DND-41 (cell line): ENCODE measurements around the gene CPED1.

ENCODE experiments used
- CTCF ChIP-seq: IDR thresholded peaks from 2 replicates; pipeline ENCODE4 v1.5.1; 2012; ENCODE audit warnings: borderline replicate concordance, low read length, moderate library complexity, mild to moderate bottlenecking; ENCODE audit not compliant: poor library complexity, severe bottlenecking; ENCODE audit errors: extremely low read depth
- EZH2 ChIP-seq: IDR thresholded peaks from 3 replicates; pipeline ENCODE4 v1.6.1; 2012; ENCODE audit warnings: borderline replicate concordance, low read depth, mild to moderate bottlenecking, moderate library complexity, low read length, inconsistent platforms; ENCODE audit not compliant: severe bottlenecking

- TF ChIP-seq CTCF = no peak
- TF ChIP-seq EZH2 = no peak
Observed at GRCh38 chr7:121002757-121003200, 14.3 kb downstream of the CPED1 start.
